Hair follicular keratinocyte (primary cell): ENCODE data around the gene LEO1. TPM values are rescaled to one million over a fixed set of nuclear protein-coding genes. Genes with fewer than 3 reads are reported as not detected.

ENCODE experiments used
- total RNA-seq: library from RNA; depleted of rRNA; stranded (reverse); fragments of >200 nt; gene quantifications from 2 replicates; pipeline ENCODE4 v1.2.3, GENCODE V29; 2015

LEO1 gene
- total RNA-seq, result 20.3 and 25.6 TPM in 2 replicates

GRCh38 chr15:51971375-51972133, at the start of gene LEO1:
Gene LEO1, minus strand, starts transcription at chr15:51971778. Its CDS starts 33 bp downstream, at chr15:51971745.

GRCh38 chr15:52018693-52019393, 47.3 kb upstream of the LEO1 start, which contains the start of gene MAPK6:
Gene MAPK6, plus strand, starts transcription at chr15:52019219. Its CDS starts 27,242 bp downstream, at chr15:52046461.

Other genes with a start within 250 kb of the LEO1 start
- gene LYSMD2, start 234.1 kb downstream of the LEO1 start, total RNA-seq, result 9.1 TPM in 2 replicates
- 1.4 and 5.8 TPM in 2 replicates for gene TMOD2, start 220.2 kb downstream of the LEO1 start, total RNA-seq
- gene TMOD3, start 142.1 kb downstream of the LEO1 start, total RNA-seq, result 41.2 and 42.4 TPM in 2 replicates
- 80.6 and 105 TPM in 2 replicates for gene MAPK6, start 47.4 kb upstream of the LEO1 start, total RNA-seq
- gene BCL2L10, start 141.0 kb upstream of the LEO1 start, total RNA-seq, result 0.27 and 0.62 TPM in 2 replicates
- gene GNB5, start 219.6 kb upstream of the LEO1 start, total RNA-seq, result 39.3 and 62.9 TPM in 2 replicates